OCI-LY7 (cell line): Measurements from ENCODE around the gene DISP2. TPM values are rescaled to one million over a fixed set of nuclear protein-coding genes. Genes with fewer than 3 reads are reported as not detected.

Experiments
- BruUV-seq: library from RNA; stranded (reverse); fragments of 400-500 nt; replicated peaks from 2 replicates; lab custom pipeline; 2021; lab: Mats Ljungman, UMichigan
- CTCF ChIA-PET: fragments of 300-600 bp; sonication (Branson Sonifier 250); formaldehyde crosslinking; loops from one replicate; lab custom pipeline; 2022; ENCODE audit warnings: antibody characterized with exemption; ENCODE audit not compliant: unreplicated experiment; lab: Charles Lee
- POLR2A ChIA-PET: fragments of 300-600 bp; sonication (Branson Sonifier 250); formaldehyde crosslinking; loops from one replicate; lab custom pipeline; 2022; ENCODE audit warnings: antibody characterized with exemption; lab: Charles Lee
- DNase-seq: peaks from one replicate; pipeline ENCODE4 v3.0.0-alpha.2; 2015; ENCODE audit warnings: low spot score
- H2AFZ ChIP-seq: fragments of 200-600 bp; sonication (generic), shearing (Covaris generic); 2 replicates; pipeline ENCODE4 v1.6.1; 2014; ENCODE audit warnings: mild to moderate bottlenecking, antibody characterized with exemption, low read length, moderate library complexity
- H3K27ac ChIP-seq: fragments of 200-600 bp; sonication (generic); 2 replicates; pipeline ENCODE4 v1.5.1; 2014; ENCODE audit warnings: mixed run types, low read depth, mild to moderate bottlenecking, moderate library complexity, low read length, inconsistent platforms; ENCODE audit not compliant: poor library complexity, severe bottlenecking
- H3K36me3 ChIP-seq: fragments of 200-600 bp; sonication (generic); 2 replicates; pipeline ENCODE4 v1.6.1; 2014; ENCODE audit warnings: mild to moderate bottlenecking, antibody characterized with exemption, low read length, moderate library complexity, mixed read lengths; ENCODE audit not compliant: insufficient read depth
- H3K4me1 ChIP-seq: fragments of 200-600 bp; sonication (generic); 2 replicates; pipeline ENCODE4 v1.5.1; 2014; ENCODE audit warnings: mild to moderate bottlenecking, low read length; ENCODE audit not compliant: insufficient read depth, poor library complexity, severe bottlenecking
- H3K4me2 ChIP-seq: fragments of 200-600 bp; sonication (generic); 2 replicates; pipeline ENCODE4 v1.6.1; 2014; ENCODE audit warnings: mild to moderate bottlenecking, low read length
- H3K4me3 ChIP-seq: fragments of 200-600 bp; sonication (generic); 2 replicates; pipeline ENCODE4 v1.5.1; 2014; ENCODE audit warnings: mild to moderate bottlenecking, low read depth, low read length; ENCODE audit not compliant: poor library complexity, severe bottlenecking
- H3K79me2 ChIP-seq: fragments of 200-600 bp; sonication (generic); 2 replicates; pipeline ENCODE4 v1.6.1; 2016; ENCODE audit warnings: low read depth, mild to moderate bottlenecking, low read length, moderate library complexity, mixed read lengths; ENCODE audit not compliant: insufficient read depth
- H3K9me2 ChIP-seq: fragments of 200-600 bp; sonication (generic); 2 replicates; pipeline ENCODE4 v1.6.1; 2016; ENCODE audit warnings: mild to moderate bottlenecking, low read length, mixed read lengths; ENCODE audit not compliant: insufficient read depth
- H3K9me3 ChIP-seq: fragments of 200-600 bp; sonication (generic); 2 replicates; pipeline ENCODE4 v1.6.1; 2014; ENCODE audit warnings: mild to moderate bottlenecking, mixed run types, low read length, mixed read lengths
- H4K20me1 ChIP-seq: fragments of 200-600 bp; sonication (generic); 2 replicates; pipeline ENCODE4 v1.6.1; 2014; ENCODE audit warnings: mild to moderate bottlenecking, antibody characterized with exemption, low read length, moderate library complexity, mixed read lengths; ENCODE audit not compliant: insufficient read depth
- EZH2phosphoT487 ChIP-seq: fragments of 200-600 bp; sonication (generic); IDR thresholded peaks from 2 replicates; pipeline ENCODE4 v1.6.1; 2018; ENCODE audit warnings: low read depth, borderline replicate concordance, mild to moderate bottlenecking, mixed run types, antibody characterized with exemption, low read length, moderate library complexity, mixed read lengths
- intact Hi-C: fragments of 100-400 bp; cut with micrococcal nuclease; formaldehyde crosslinking; loops from one replicate; pipeline ENCODE4 v1.10.0; 2022; ENCODE audit not compliant: unreplicated experiment
- total RNA-seq, 2 experiments: library from RNA; depleted of rRNA in 1 of 2; stranded (reverse); fragments of >200 nt in 1 of 2; shearing (Covaris generic) in 1 of 2; gene quantifications; 2 replicates each; pipeline ENCODE4 v1.2.3, GENCODE V29; 2014 to 2022
- TF ChIP-seq, protein P1 (sequence below): fragments of 200-600 bp; sonication (generic); conservative IDR thresholded peaks from 2 replicates; pipeline ENCODE4 v1.5.1; 2014; ENCODE audit warnings: mild to moderate bottlenecking, antibody characterized with exemption, low read length, moderate library complexity, mixed read lengths

Gene DISP2
- total RNA-seq, 2 experiments from 2014 or later, result 0.03 to 0.25 TPM

DNA sequence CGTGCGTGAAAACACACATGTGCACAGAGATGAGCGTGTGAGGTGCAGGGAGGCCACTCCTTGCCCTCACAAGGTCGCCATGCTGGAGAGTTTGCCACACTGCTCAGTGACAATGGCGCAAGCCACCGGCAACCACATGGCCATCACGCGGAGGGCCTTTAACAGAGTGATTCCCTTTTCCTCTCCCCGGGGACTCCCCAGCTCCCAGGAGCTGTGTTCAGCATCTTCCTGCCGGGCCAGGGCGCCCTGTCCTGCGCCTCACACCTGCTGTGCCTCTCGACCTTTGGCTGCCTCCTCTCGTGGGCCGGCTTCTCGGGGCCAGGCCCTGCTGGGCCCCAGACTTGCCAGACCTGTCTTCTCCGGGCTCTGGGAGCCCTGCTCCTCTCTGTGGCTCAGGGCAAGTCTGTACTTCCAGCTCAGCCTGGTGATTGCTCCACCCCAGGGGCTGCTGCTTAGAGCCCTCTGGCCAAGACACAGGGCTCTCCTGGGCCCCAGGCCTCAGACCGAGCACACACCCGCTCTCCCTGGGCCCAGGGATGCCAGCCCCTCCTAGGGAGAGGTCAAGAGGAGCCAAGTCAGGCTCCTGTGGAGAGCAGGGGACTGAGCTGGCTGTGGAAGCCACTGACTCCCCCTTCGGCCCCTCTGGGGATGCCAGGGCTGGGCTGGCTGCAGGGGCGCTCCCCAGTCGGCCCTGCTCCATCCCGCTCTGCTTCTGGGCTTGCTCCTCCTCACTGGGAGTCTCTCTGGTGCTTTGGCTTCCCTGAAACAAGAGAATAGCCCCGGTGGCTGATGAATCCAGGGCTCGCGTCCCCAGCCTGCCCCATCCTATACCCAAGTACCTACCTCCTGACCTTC lies 22.9 kb upstream of the DISP2 start:
- no TSS peak for BruUV-seq
- Histone ChIP-seq H3K27ac (no peak overlapping the region), H2AFZ (no peak overlapping the region), H3K4me3 (no peak overlapping the region), H3K4me1 (peaks cover 13% of the 10 kb centered on the region), H3K4me2 (no peak overlapping the region), H3K9me3 (no peaks in the 10 kb centered on the region), H3K9me2 (no peaks in the 10 kb centered on the region), H3K36me3 (no peaks in the 10 kb centered on the region), H3K79me2 (no peaks in the 10 kb centered on the region), H4K20me1 (no peaks in the 10 kb centered on the region)
- intact Hi-C loops, result no loop called here
- no peak for DNase-seq
- TF ChIP-seq, protein P1, sequence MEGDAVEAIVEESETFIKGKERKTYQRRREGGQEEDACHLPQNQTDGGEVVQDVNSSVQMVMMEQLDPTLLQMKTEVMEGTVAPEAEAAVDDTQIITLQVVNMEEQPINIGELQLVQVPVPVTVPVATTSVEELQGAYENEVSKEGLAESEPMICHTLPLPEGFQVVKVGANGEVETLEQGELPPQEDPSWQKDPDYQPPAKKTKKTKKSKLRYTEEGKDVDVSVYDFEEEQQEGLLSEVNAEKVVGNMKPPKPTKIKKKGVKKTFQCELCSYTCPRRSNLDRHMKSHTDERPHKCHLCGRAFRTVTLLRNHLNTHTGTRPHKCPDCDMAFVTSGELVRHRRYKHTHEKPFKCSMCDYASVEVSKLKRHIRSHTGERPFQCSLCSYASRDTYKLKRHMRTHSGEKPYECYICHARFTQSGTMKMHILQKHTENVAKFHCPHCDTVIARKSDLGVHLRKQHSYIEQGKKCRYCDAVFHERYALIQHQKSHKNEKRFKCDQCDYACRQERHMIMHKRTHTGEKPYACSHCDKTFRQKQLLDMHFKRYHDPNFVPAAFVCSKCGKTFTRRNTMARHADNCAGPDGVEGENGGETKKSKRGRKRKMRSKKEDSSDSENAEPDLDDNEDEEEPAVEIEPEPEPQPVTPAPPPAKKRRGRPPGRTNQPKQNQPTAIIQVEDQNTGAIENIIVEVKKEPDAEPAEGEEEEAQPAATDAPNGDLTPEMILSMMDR, result no peak
- TF ChIP-seq EZH2phosphoT487, result no peak
- CTCF ChIA-PET, result no interaction called here
- POLR2A ChIA-PET, result interaction anchor here (1.0 kb wide), 1 partner anchor 20 kb away, joined by 3 read pairs; no protein-coding TSS in a partner anchor

DNA sequence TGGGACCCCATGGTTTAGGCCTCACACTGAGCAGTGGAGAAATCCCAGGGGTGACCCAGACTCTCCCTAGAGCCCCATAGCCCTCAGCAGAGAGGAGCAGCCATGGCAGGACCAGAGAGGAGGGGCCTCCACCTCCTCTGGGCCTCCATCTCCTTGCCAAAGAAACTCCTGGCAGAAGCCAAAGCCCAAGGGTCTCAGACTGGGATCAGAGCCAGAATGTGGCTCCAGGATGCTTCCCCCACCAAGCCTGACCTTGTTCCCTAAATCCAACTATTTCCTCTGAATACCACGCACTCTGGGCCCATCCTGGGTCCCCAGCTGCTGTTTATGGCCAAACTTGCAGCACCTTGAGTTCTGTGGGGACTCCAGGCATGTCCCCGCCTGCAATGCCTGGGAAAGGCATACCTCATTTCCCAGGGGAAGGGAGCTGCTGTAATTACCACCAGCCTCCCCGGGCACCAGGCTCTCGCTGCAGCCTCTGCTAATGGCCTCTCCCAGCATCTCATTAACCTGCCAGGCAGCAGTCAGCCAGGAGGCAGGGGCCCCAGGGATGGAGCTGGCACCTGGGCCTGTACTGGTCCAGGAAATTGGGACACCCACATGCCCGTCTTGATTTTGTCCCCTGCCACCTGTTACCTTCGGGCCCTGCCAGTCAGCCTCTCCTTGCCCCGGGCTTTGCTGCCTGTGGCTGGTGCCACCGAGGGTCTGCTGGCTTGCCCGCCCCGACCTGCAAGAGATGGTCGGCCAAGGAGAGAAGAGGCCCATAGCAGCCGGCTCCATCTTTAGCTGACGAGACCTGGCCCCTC lies 21.9 kb upstream of the DISP2 start:
- no peak for DNase-seq
- no peaks in the 10 kb centered on the region for H3K36me3 ChIP-seq
- H3K79me2 ChIP-seq, result no peaks in the 10 kb centered on the region
- intact Hi-C loops, result no loop called here
- ChIA-PET CTCF (interaction anchor here (0.7 to 1.6 kb wide), 4 partner anchors 8 to 57 kb away, joined by 3 to 4 read pairs (median 4); partner anchors contain the start of gene INAFM2), POLR2A (interaction anchor here (0.5 to 0.6 kb wide), 3 partner anchors 81 to 295 kb away, joined by 3 read pairs; no protein-coding TSS in a partner anchor)
- H2AFZ ChIP-seq, result peak overlapping the region; percentile 43
- no peak overlapping the region for H3K27ac ChIP-seq
- TF ChIP-seq EZH2phosphoT487, result no peak
- TF ChIP-seq, protein P1, result no peak
- no peaks in the 10 kb centered on the region for H4K20me1 ChIP-seq
- no peaks in the 10 kb centered on the region for H3K9me2 ChIP-seq
- H3K4me2 ChIP-seq, result no peak overlapping the region; the same call in 1 of the 2 replicates
- H3K4me3 ChIP-seq, result no peak overlapping the region
- BruUV-seq, result no TSS peak
- H3K4me1 ChIP-seq, result peaks cover 13% of the 10 kb centered on the region
- no peaks in the 10 kb centered on the region for H3K9me3 ChIP-seq
